ENCODE measurements around the gene GSE1.

Gene GSE1

DNA sequence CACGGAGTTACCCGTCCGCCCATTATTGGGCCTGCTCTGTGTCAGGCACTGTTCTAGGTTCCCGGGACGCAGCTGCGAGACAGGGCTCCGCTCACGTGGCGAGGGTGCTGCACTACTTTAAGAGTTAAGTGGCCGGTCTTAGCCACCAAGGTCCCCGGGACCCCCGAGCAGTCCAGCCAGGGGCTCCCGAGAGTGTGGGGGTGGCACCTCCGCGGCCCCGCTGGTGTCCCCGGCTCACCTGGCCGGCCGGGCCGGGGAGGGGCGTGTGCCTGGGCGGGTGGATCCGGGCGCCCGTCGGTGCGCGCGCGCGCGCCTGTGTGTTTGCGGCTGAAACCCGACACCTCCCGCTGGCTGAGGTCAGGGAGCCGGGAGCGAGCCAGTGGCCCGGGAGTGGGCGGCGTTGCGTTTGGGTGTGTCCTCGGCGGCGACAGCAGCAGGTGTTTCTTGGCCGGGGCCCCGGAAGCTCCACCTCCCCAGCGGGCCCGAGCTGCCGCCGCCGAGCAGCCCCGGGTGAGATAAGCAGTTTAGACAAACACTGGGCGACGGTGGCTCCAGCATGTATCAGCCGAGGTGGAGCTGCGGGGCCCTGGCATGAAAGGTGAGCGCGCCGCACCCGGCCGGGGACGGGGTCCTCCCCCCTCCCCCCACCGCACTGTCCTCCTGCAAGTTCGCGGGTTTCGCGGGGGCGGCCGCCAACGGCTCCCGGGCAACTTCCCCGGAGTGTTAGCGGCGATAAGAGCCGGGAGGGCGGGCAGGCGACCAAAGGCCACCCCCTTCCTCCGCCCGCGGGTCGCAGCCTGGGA is at the start of gene GSE1:
Gene GSE1 (plus strand): TSS at position 522 of the 803 bp plus-strand sequence. CDS start 70 bp downstream, at position 592.
- peak; percentile 89 for DNase-seq

DNA sequence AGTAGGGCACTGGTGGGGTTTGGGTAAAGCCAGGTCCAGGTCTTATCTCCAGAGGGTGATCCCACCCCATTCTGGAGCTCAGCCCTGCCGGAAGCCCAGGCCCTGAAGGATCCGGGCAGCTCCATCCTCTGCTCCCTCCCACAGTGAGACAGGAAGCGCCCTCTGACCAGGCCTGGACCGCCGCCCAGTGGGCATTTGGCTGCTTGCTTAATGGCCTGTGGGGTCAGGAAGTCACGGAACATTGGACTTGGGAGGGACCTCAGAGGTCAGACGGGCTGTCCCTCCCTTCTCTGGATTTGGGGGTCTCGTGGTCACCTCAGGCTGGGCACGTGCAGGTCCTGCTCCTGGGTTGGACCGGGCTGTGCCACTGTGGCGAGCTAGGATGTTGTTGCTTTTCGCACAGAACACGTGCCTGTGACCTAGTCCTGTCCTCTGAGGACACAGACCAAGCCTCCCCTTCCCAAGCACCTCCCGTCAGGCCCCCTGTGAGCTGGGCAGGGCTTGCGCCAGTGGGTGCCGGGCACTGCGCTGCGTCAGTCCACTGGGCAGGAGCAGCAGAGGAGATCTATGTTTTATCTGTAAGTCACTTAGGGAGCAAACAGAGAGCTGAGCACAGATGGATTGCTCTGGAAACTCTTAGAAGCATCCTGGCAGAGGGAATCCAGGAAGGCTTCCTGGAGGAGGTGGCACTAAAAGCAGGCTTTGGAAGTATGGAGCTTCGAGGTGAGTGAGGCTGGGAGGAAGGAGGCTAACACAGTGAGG is 49.4 kb upstream of the GSE1 start:
- DNase-seq, result no peak

DNA sequence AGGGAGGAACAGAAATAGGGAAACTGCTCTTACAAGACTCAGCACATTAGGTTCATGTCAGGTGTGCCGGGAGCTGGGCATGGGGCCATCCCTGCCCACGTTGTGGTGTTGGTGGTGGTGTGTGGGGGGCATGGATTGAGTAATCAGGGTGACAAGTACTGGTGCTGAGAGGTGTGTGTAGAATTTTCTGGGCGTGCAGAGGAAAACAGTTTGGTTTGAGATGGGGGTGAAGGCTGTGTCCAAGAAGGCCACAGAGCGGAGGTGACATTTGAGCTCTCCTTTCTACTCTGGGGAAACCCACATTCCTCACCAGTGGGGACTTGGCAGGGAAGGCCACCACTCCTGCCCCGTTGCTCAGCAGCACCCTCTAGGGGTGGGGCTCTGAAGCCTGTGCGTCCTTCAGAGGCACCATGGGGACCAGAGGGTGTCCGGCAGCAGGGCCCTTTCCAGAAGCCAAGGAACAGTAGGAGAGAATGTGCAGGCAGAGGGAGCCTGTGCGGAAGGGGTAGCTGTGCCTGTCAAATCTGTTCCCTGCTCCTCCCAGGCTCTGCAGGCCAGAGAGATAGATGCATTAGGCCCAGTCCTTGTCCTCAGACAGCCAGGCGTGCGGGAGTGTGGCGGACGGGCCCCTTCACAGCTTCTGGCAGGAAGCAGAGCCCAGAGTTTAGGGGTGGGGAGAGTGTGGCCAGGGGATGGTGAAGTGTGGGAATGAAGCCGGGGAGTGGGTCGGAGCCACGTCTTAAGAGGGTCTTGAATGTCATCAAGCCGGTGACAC is 48.7 kb upstream of the GSE1 start:
- no peak for DNase-seq

DNA sequence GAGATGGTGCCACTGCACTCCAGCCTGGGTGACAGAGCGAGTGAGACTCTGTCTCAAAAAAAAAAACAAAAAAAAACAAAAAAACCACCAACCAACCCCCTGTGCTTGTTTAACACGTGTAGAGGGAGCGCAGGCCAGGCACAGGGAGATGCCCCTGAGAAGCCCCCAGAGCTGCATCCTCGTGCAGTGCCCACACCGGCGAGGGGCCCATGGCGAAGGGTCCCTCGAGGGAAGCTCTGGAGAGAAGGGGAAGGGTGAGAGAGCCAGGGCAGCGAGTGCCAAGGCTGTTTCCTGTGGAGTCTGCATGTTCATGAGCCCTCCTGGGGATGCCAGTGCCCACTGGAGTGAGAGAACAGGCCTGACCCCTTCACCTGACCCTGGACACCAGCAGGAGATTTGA is 47.8 kb upstream of the GSE1 start:
- DNase-seq, result no peak

DNA sequence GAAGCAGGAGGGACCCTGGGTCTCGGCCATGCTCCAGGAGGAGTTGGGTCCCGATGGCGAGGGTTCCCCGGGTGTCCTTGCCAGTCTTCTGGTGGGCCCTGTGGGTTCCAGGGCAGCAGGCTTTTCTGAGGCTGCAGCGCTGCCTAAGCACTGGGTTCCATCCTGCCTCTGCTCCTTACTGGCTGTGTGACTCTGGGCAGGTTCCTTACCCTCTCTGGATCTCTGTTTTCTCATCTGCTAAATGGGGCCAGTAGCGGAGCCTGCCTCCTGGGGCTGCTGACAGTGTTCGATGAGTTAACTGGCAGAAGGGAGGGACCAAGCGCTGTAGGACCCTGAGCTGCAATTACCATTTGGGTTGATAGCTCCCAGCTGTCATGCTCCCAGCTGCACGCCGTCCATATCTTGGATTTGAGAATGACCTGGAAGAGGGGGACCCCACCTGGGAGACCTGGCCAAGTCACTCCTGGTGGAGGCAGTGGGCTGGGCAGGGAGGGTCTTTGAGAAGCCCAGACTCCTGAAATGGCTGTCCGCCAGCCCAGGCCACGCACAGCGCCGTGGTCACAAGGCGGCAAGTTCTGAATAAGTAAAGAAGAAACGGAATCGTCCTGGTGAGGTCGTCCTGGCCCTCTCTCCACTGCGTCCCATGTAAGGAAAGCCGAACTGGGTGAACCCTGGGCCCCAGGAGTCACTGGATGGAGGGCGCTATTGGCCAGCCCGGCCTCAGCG is 47.2 kb upstream of the GSE1 start:
- no peak for DNase-seq

- DNase-seq, result no peak
These were observed 46.5 kb upstream of the GSE1 start for GRCh38 chr16:85566561-85567100.

GRCh38 chr16:85567101-85567866 is 45.8 kb upstream of the GSE1 start:
- no peak for DNase-seq

GRCh38 chr16:85567935-85568334 is 45.2 kb upstream of the GSE1 start:
- DNase-seq, result no peak

- no peak for DNase-seq
These were observed 44.6 kb upstream of the GSE1 start for GRCh38 chr16:85568519-85568918.

GRCh38 chr16:85569039-85569614 is 44.0 kb upstream of the GSE1 start:
- DNase-seq, result no peak

GRCh38 chr16:85569615-85570212 is 43.4 kb upstream of the GSE1 start:
- DNase-seq, result peak; percentile 93

GRCh38 chr16:85570213-85570734 is 42.8 kb upstream of the GSE1 start:
- no peak for DNase-seq

GRCh38 chr16:85570735-85571562 is 42.2 kb upstream of the GSE1 start:
- no peak for DNase-seq

- no peak for DNase-seq
These were observed 41.6 kb upstream of the GSE1 start for GRCh38 chr16:85571563-85571812.

DNA sequence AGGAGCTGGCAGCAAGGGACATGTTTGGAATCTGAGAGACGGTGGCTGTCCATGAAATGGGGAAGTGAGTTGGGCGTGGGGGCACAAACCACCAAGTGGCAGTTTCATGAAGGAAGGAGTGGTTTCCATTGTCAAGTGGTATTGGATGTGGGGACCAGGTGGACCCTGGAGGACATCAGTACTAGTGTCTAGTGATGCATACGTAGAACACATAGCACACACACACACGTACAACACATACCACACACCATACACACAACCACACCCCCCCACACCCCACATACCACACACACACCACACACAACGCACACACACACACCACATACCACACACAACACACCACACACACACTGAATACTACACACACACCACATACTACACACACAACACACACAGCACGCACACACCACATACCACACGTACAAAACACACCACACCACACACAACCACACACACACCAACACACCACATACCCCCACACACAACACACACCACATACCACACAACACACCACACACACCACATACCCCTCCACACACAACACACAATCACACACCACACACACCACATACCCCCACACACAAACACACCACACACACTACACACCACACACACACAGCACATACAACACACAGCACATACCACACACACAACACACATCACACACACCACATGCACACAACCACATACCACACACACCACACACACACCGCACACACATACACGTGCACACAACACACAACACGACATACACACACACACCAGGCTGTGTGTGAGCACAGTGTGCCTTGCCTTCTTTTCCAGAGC is 41.1 kb upstream of the GSE1 start:
- DNase-seq, result no peak

GRCh38 chr16:85573045-85573695 is 40.0 kb upstream of the GSE1 start:
- no peak for DNase-seq

GRCh38 chr16:85573696-85574641 is 39.2 kb upstream of the GSE1 start:
- DNase-seq, result peak; percentile 41
